Esophagus squamous epithelium (tissue), 5 donors: Measurements from ENCODE around the gene VIL1. TPM values are rescaled to one million over a fixed set of nuclear protein-coding genes. Genes with fewer than 3 reads are reported as not detected.

ENCODE experiments used
- DNase-seq: peaks from one replicate; lab custom pipeline; 2025; lab: John Stamatoyannopoulos, UW
- H3K27ac ChIP-seq, 4 donors: fragments of 200-600 bp; sonication (generic); one replicate each; pipeline ENCODE4 v1.5.1; 2016 to 2019; ENCODE audit warnings: mild to moderate bottlenecking in 1 of 4
- H3K27me3 ChIP-seq, 4 donors: fragments of 200-600 bp; sonication (generic); 1 replicate in 3 of 4; 2 replicates in 1 of 4; pipeline versions ENCODE4 v1.5.1 to v1.6.0; 2017 to 2021; ENCODE audit warnings: antibody characterized with exemption in 1 of 4
- H3K36me3 ChIP-seq, 3 donors: fragments of 200-600 bp; sonication (generic); one replicate each; pipeline ENCODE4 v1.5.1; 2016 to 2019
- H3K4me1 ChIP-seq, 3 donors: fragments of 200-600 bp; sonication (generic); one replicate each; pipeline ENCODE4 v1.5.1; 2017 to 2019
- H3K4me3 ChIP-seq, 4 donors: fragments of 200-600 bp; sonication (generic); 1 replicate in 3 of 4; 2 replicates in 1 of 4; pipeline ENCODE4 v1.5.1; 2016 to 2019; ENCODE audit warnings: mild to moderate bottlenecking in 2 of 4, moderate library complexity in 1 of 4
- H3K9me3 ChIP-seq, 3 donors: fragments of 200-600 bp; sonication (generic); one replicate each; pipeline ENCODE4 v1.5.1; 2016 to 2019
- CTCF ChIP-seq, 6 experiments: fragments of 450-650 bp in 4 of 6; fragments of 200-600 bp in 2 of 6; sonication (generic) in 2 of 6; IDR thresholded peaks; one replicate each; pipeline ENCODE4 v1.5.1; 2016 to 2019; ENCODE audit warnings: antibody characterized with exemption in 6 of 6, mild to moderate bottlenecking in 4 of 6, moderate library complexity in 4 of 6
- POLR2A ChIP-seq, 4 donors: fragments of 450-650 bp; IDR thresholded peaks; one replicate each; pipeline ENCODE4 v1.6.1; 2017; ENCODE audit warnings: antibody characterized with exemption in 4 of 4, mild to moderate bottlenecking in 4 of 4, moderate library complexity in 3 of 4
- WGBS, 2 donors: methylation state at CpG; one replicate each; pipeline ENCODE4 v1.1.5; 2018; 5-methylcytosine and 5-hydroxymethylcytosine counted together
- intact Hi-C: fragments of 100-400 bp; cut with DNase I; formaldehyde crosslinking; loops from one replicate; pipeline ENCODE4 v1.15.0; 2022
- total RNA-seq, 4 donors: library from RNA; depleted of rRNA; stranded (reverse); fragments of >200 nt; gene quantifications; one replicate each; pipeline ENCODE4 v1.1.0, GENCODE V29; 2016
- donor health status: DM: yes; HTN: yes; CAD: no.

The VIL1 gene
- total RNA-seq, 4 donors from 2014 or later, result not detected

GRCh38 chr2:218395090-218395444, 23.9 kb upstream of the VIL1 start:
- Histone ChIP-seq H3K36me3 (no peaks in the 10 kb centered on the region), H3K4me1 (peaks cover 13 to 51% (median 16%) of the 10 kb centered on the region in 3 donors), H3K27me3 (no peaks in the 10 kb centered on the region), H3K27ac (peak overlapping the region in 2 of 4 donors; percentile 99 to 100), H3K9me3 (no peaks in the 10 kb centered on the region), H3K4me3 (peak overlapping the region in 1 of 4 donors; percentile 98)
- DNase-seq, result no peak
- WGBS, 2 donors, result 73 to 74% methylated on average over 4 to 5 of the region's 6 CpGs
- intact Hi-C loops, result loop anchor here (5.0 kb wide), 2 partner anchors 103 to 123 kb away; partner anchors contain the start of genes AAMP, PNKD and TMBIM1
- no peak for TF ChIP-seq POLR2A (IDR thresholded peaks at IDR 0.05)
- no peak for TF ChIP-seq CTCF (IDR thresholded peaks at IDR 0.05)

- peak overlapping the region; percentile 99 to 100 (median 100) for H3K27ac ChIP-seq
- 19 to 27% methylated on average over 11 to 12 of the region's 16 CpGs for WGBS, 2 donors
- peak overlapping the region; percentile 93 to 99 (median 97) for H3K4me3 ChIP-seq
- peaks cover 13 to 51% (median 16%) of the 10 kb centered on the region in 3 donors for H3K4me1 ChIP-seq
- intact Hi-C loops, result loop anchor here (5.0 kb wide), 2 partner anchors 103 to 123 kb away; partner anchors contain the start of genes AAMP, PNKD and TMBIM1
- TF ChIP-seq POLR2A (IDR thresholded peaks at IDR 0.05) (no peak), CTCF (IDR thresholded peaks at IDR 0.05) (no peak)
- no peaks in the 10 kb centered on the region for H3K36me3 ChIP-seq
- no peak for DNase-seq
- H3K27me3 ChIP-seq, result no peaks in the 10 kb centered on the region
- H3K9me3 ChIP-seq, result no peaks in the 10 kb centered on the region
These were observed 23.5 kb upstream of the VIL1 start for GRCh38 chr2:218395456-218395825.

- H3K36me3 ChIP-seq, result no peaks in the 10 kb centered on the region
- TF ChIP-seq POLR2A (IDR thresholded peaks at IDR 0.05) (peak in 3 of 4 donors; percentile 24 to 48 (median 44)), CTCF (IDR thresholded peaks at IDR 0.05) (peak; percentile 86 to 98 (median 96))
- WGBS, 2 donors, result 1 to 2% methylated on average over 15 to 17 of the region's 57 CpGs
- peak; percentile 75 for DNase-seq
- H3K27me3 ChIP-seq, result no peaks in the 10 kb centered on the region
- H3K4me3 ChIP-seq, result peak overlapping the region; percentile 93 to 99 (median 97)
- H3K9me3 ChIP-seq, result no peaks in the 10 kb centered on the region
- peak overlapping the region; percentile 99 to 100 (median 100) for H3K27ac ChIP-seq
- intact Hi-C loops, result loop anchor here (5.0 kb wide), 2 partner anchors 104 to 124 kb away; partner anchors contain the start of genes AAMP, PNKD and TMBIM1
- peaks cover 14 to 55% (median 17%) of the 10 kb centered on the region in 3 donors for H3K4me1 ChIP-seq
These were observed 22.9 kb upstream of the VIL1 start for GRCh38 chr2:218395826-218396687.

- Histone ChIP-seq H3K4me3 (peak overlapping the region; percentile 93 to 99 (median 97)), H3K27me3 (no peaks in the 10 kb centered on the region), H3K36me3 (peaks cover 0 to 6% (median 4%) of the 10 kb centered on the region in 3 donors), H3K4me1 (peaks cover 22 to 64% (median 25%) of the 10 kb centered on the region in 3 donors), H3K27ac (peak overlapping the region; percentile 99 to 100 (median 100)), H3K9me3 (no peaks in the 10 kb centered on the region)
- no peak for DNase-seq
- intact Hi-C loops, result loop anchor here (5.0 kb wide), 2 partner anchors 105 to 125 kb away; partner anchors contain the start of genes AAMP, PNKD and TMBIM1
- 0 to 3% methylated on average over 12 to 23 of the region's 27 CpGs for WGBS, 2 donors
- TF ChIP-seq POLR2A (IDR thresholded peaks at IDR 0.05), result no peak
- TF ChIP-seq CTCF (IDR thresholded peaks at IDR 0.05), result no peak
These were observed 22.0 kb upstream of the VIL1 start for GRCh38 chr2:218396688-218397462.
